Trophoblast cell (in vitro differentiated cells and primary cell): ENCODE results near the gene PDE6D.

Source experiments
- DNase-seq, 2 donors: peaks; one replicate each; pipeline ENCODE4 v3.0.0-alpha.2; 2016
- H2AFZ ChIP-seq: 2 replicates; pipeline ENCODE4 v1.6.1; 2013; ENCODE audit warnings: low read length, moderate library complexity, mild to moderate bottlenecking; ENCODE audit not compliant: insufficient read depth, poor library complexity
- H2AK5ac ChIP-seq: 2 replicates; pipeline ENCODE4 v1.6.1; 2013; ENCODE audit warnings: mild to moderate bottlenecking, low read length
- H2BK120ac ChIP-seq: 2 replicates; pipeline ENCODE4 v1.6.1; 2013; ENCODE audit warnings: low read length, mild to moderate bottlenecking, moderate library complexity; ENCODE audit not compliant: insufficient read depth, poor library complexity
- H2BK12ac ChIP-seq: 2 replicates; pipeline ENCODE4 v1.6.1; 2013; ENCODE audit warnings: mild to moderate bottlenecking, low read length, moderate library complexity
- H2BK5ac ChIP-seq: 2 replicates; pipeline ENCODE4 v1.6.1; 2013; ENCODE audit warnings: low read length, low read depth, moderate library complexity, mild to moderate bottlenecking; ENCODE audit not compliant: poor library complexity
- H3K14ac ChIP-seq: 2 replicates; pipeline ENCODE4 v1.6.1; 2013; ENCODE audit warnings: mild to moderate bottlenecking, low read length
- H3K18ac ChIP-seq: 2 replicates; pipeline ENCODE4 v1.6.1; 2013; ENCODE audit warnings: mild to moderate bottlenecking, low read length
- H3K23ac ChIP-seq: 2 replicates; pipeline ENCODE4 v1.6.1; 2013; ENCODE audit warnings: low read length
- H3K27ac ChIP-seq: 2 replicates; pipeline ENCODE4 v1.5.1; 2013; ENCODE audit warnings: low read depth, mild to moderate bottlenecking, inconsistent platforms, low read length, moderate library complexity
- H3K27me3 ChIP-seq: 2 replicates; pipeline ENCODE4 v1.6.1; 2013; ENCODE audit warnings: inconsistent platforms, mild to moderate bottlenecking, low read length, moderate library complexity; ENCODE audit not compliant: insufficient read depth
- H3K36me3 ChIP-seq, 2 experiments: 1 replicate in 1 of 2; 2 replicates in 1 of 2; pipeline ENCODE4 v1.6.1; 2013; ENCODE audit warnings: low read length in 2 of 2, mild to moderate bottlenecking in 2 of 2, moderate library complexity in 1 of 2; ENCODE audit not compliant: insufficient read depth in 2 of 2, control insufficient read depth in 1 of 2
- H3K4ac ChIP-seq: 2 replicates; pipeline ENCODE4 v1.6.1; 2013; ENCODE audit warnings: low read depth, mild to moderate bottlenecking, low read length, moderate library complexity
- H3K4me1 ChIP-seq, 2 experiments: 1 replicate in 1 of 2; 2 replicates in 1 of 2; pipeline ENCODE4 v1.6.1; 2013; ENCODE audit warnings: low read length in 2 of 2, mild to moderate bottlenecking in 2 of 2, moderate library complexity in 1 of 2; ENCODE audit not compliant: insufficient read depth in 2 of 2, control insufficient read depth in 1 of 2
- H3K4me2 ChIP-seq: 2 replicates; pipeline ENCODE4 v1.6.1; 2013; ENCODE audit warnings: inconsistent platforms, mild to moderate bottlenecking, low read length, moderate library complexity
- H3K4me3 ChIP-seq: 2 replicates; pipeline ENCODE4 v1.5.1; 2013; ENCODE audit warnings: mild to moderate bottlenecking, low read depth, low read length, inconsistent platforms
- H3K79me1 ChIP-seq: one replicate; pipeline ENCODE4 v1.6.1; 2013; ENCODE audit warnings: low read length
- H3K79me2 ChIP-seq: 2 replicates; pipeline ENCODE4 v1.6.1; 2013; ENCODE audit warnings: low read length, mild to moderate bottlenecking; ENCODE audit not compliant: control insufficient read depth, insufficient read depth, poor library complexity
- H3K9ac ChIP-seq: 2 replicates; pipeline ENCODE4 v1.6.1; 2013; ENCODE audit warnings: mild to moderate bottlenecking, low read length
- H3K9me3 ChIP-seq: 2 replicates; pipeline ENCODE4 v1.6.1; 2013; ENCODE audit warnings: low read depth, mild to moderate bottlenecking, control low read depth, inconsistent platforms, low read length; ENCODE audit not compliant: insufficient read depth
- H4K12ac ChIP-seq: 2 replicates; pipeline ENCODE4 v1.6.1; 2013; ENCODE audit warnings: low read depth, mild to moderate bottlenecking, low read length, moderate library complexity
- H4K8ac ChIP-seq: 2 replicates; pipeline ENCODE4 v1.6.1; 2013; ENCODE audit warnings: low read depth, mild to moderate bottlenecking, low read length, moderate library complexity
- H4K91ac ChIP-seq: one replicate; pipeline ENCODE4 v1.6.1; 2013; ENCODE audit warnings: low read depth, mild to moderate bottlenecking, low read length, moderate library complexity
- WGBS: extraction: QIAGEN DNeasy Blood & Tissue Kit; methylation state at CpG from one replicate; pipeline ENCODE4 v1.1.7; 2013; ENCODE audit warnings: missing lambda C conversion rate; ENCODE audit not compliant: insufficient read length, insufficient coverage; ENCODE audit errors: extremely low coverage; 5-methylcytosine and 5-hydroxymethylcytosine counted together

The PDE6D gene

DNA sequence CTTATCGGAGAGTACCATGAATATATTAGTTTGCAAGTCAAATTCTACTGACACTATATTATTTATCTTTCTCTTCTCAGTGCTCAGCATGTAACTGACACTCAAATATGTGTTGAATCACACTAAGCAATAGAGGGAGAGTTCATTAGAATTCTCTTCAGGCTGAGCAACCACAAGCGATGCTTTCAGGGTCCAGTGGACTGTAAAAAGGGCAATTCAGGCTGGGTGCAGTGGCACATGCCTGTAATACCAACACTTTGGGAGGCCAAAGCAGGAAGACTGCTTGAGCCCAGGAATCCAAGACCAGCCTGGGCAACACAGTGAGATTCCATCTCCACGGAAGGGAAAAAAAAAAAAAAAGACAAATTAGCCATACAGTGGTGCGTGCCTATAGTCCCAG, 16.3 kb downstream of the PDE6D start:
- no peaks in the 10 kb centered on the region for H3K79me1 ChIP-seq
- no CpG with 5 or more reads among the region's 4 CpGs for WGBS
- no peak overlapping the region for H3K18ac ChIP-seq
- H3K23ac ChIP-seq, result no peak overlapping the region
- no peak for DNase-seq
- no peak overlapping the region for H2AFZ ChIP-seq
- no peak overlapping the region for H4K8ac ChIP-seq
- no peak overlapping the region for H4K12ac ChIP-seq
- peaks cover 0 to 2% of the 10 kb centered on the region in 2 experiments for H3K4me1 ChIP-seq
- H2BK12ac ChIP-seq, result no peak overlapping the region
- H3K4me3 ChIP-seq, result no peak overlapping the region
- H3K27ac ChIP-seq, result no peak overlapping the region
- no peak overlapping the region for H2AK5ac ChIP-seq
- no peaks in the 10 kb centered on the region for H3K36me3 ChIP-seq
- H4K91ac ChIP-seq, result no peak overlapping the region
- no peak overlapping the region for H3K14ac ChIP-seq
- H3K79me2 ChIP-seq, result no peaks in the 10 kb centered on the region
- no peak overlapping the region for H3K4ac ChIP-seq
- H3K9ac ChIP-seq, result no peak overlapping the region
- H3K4me2 ChIP-seq, result no peak overlapping the region
- H3K27me3 ChIP-seq, result no peaks in the 10 kb centered on the region
- H3K9me3 ChIP-seq, result no peaks in the 10 kb centered on the region
- H2BK120ac ChIP-seq, result no peak overlapping the region
- no peak overlapping the region for H2BK5ac ChIP-seq

DNA sequence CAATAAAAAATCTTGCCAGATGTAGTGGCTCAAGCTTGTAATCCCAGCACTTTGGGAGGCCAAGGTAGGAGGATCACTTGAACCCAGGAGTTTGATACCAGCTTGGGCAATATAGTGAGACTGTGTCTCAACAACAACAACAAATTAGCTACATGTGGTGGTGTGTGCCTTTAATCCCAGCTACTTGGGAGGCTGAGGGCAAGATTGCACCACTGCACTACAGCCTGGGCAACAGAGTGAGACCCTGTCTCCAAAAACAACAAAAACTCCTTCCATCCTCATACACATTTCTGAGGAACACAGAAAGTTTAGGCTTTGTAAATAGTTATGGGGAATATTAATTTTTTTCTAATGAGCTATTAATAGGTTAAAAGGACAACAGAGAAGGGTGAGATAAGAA, 17.0 kb downstream of the PDE6D start:
- no peak overlapping the region for H3K4me2 ChIP-seq
- no peak overlapping the region for H3K4me3 ChIP-seq
- no peak overlapping the region for H3K18ac ChIP-seq
- no peak overlapping the region for H3K9ac ChIP-seq
- no peaks in the 10 kb centered on the region for H3K36me3 ChIP-seq
- H3K4me1 ChIP-seq, result peaks cover 0 to 2% of the 10 kb centered on the region in 2 experiments
- no peak overlapping the region for H2AFZ ChIP-seq
- H2BK12ac ChIP-seq, result no peak overlapping the region
- no peaks in the 10 kb centered on the region for H3K79me2 ChIP-seq
- no peak overlapping the region for H2BK120ac ChIP-seq
- H4K8ac ChIP-seq, result no peak overlapping the region
- H3K27ac ChIP-seq, result no peak overlapping the region
- no peak for DNase-seq
- no peak overlapping the region for H3K4ac ChIP-seq
- no peak overlapping the region for H4K12ac ChIP-seq
- H3K79me1 ChIP-seq, result no peaks in the 10 kb centered on the region
- no peaks in the 10 kb centered on the region for H3K9me3 ChIP-seq
- H3K14ac ChIP-seq, result no peak overlapping the region
- H2AK5ac ChIP-seq, result no peak overlapping the region
- no peak overlapping the region for H2BK5ac ChIP-seq
- H3K27me3 ChIP-seq, result no peaks in the 10 kb centered on the region
- H4K91ac ChIP-seq, result no peak overlapping the region
- H3K23ac ChIP-seq, result no peak overlapping the region

DNA sequence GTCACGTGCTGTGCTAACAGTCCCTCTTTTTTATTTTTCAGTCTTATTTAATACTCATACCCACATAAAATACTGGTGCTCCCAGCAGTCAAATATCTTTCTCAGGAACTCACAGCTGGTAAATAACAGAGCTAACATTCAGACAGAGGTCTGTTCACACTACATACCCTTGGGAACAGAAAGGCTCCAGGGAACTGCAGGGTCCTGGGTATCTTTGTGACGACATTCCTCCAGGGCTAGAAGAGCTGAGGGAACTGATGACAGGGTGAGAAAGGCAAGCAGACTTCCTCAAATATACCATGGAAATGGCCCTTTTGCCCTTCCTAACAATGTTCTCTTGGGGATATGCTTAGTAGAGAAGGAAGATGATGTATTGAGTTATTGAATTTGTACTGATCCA, 19.3 kb downstream of the PDE6D start:
- H2BK120ac ChIP-seq, result no peak overlapping the region
- no peak overlapping the region for H3K18ac ChIP-seq

DNA sequence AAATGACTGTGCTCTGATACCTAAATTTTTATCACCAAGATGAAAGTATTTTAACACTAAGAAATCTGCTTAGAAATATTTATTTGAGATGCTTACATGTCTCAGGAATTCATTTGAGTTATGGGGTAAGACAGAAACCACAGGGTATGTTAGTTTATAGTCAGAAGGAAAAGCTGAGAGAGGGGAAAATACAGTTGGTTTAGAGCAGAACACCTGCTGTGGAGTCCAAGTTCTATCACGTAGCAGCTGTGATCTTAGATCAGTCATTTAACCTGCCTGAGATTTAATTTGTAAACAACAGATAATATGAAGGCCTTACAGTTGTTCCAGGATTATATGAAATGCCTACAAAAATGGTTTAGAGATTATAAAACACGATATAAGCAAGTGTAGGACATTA, 29.0 kb downstream of the PDE6D start:
- Histone ChIP-seq H3K4me2 (no peak overlapping the region), H3K79me1 (no peaks in the 10 kb centered on the region), H2BK12ac (no peak overlapping the region), H3K4me3 (no peak overlapping the region), H3K9me3 (no peaks in the 10 kb centered on the region), H2BK120ac (no peak overlapping the region), H4K12ac (no peak overlapping the region), H3K79me2 (no peaks in the 10 kb centered on the region), H3K9ac (no peak overlapping the region), H3K4me1 (no peaks in the 10 kb centered on the region), H3K14ac (no peak overlapping the region), H3K4ac (no peak overlapping the region), H2AFZ (no peak overlapping the region), H3K27me3 (no peaks in the 10 kb centered on the region), H2AK5ac (no peak overlapping the region), H2BK5ac (no peak overlapping the region), H3K36me3 (no peaks in the 10 kb centered on the region), H3K27ac (no peak overlapping the region), H3K18ac (no peak overlapping the region), H4K8ac (no peak overlapping the region), H4K91ac (no peak overlapping the region), H3K23ac (no peak overlapping the region)
- no CpG with 5 or more reads among the region's 2 CpGs for WGBS
- no peak for DNase-seq

More for the DNA sequence above, 19.3 kb downstream of the PDE6D start:
- Histone ChIP-seq H3K9me3 (no peaks in the 10 kb centered on the region), H2BK12ac (no peak overlapping the region), H3K27me3 (no peaks in the 10 kb centered on the region), H3K79me2 (no peaks in the 10 kb centered on the region), H4K12ac (no peak overlapping the region), H2BK5ac (no peak overlapping the region), H3K14ac (no peak overlapping the region), H3K4me2 (no peak overlapping the region), H4K91ac (no peak overlapping the region), H3K23ac (no peak overlapping the region), H3K4me1 (peaks cover 0 to 2% of the 10 kb centered on the region in 2 experiments), H2AK5ac (no peak overlapping the region), H3K9ac (no peak overlapping the region), H3K79me1 (no peaks in the 10 kb centered on the region), H2AFZ (no peak overlapping the region), H4K8ac (no peak overlapping the region), H3K36me3 (no peaks in the 10 kb centered on the region), H3K27ac (no peak overlapping the region), H3K4me3 (no peak overlapping the region), H3K4ac (no peak overlapping the region)
- WGBS, result no CpG with 5 or more reads among the region's 2 CpGs
- no peak for DNase-seq
